Glomerular endothelial cell (primary cell): ENCODE measurements around the gene AHDC1. TPM values are rescaled to one million over a fixed set of nuclear protein-coding genes. Genes with fewer than 3 reads are reported as not detected.
"Not testable (repeated sequence)": the region's sequence is repeated elsewhere in the genome, so short reads cannot be mapped to it uniquely, and the experiment has no call there.

Experiments used
- DNase-seq: peaks from one replicate; pipeline ENCODE4 v3.0.0-alpha.2; 2011; ENCODE audit warnings: low read depth, low spot score; ENCODE audit errors: extremely low read depth
- total RNA-seq: library from RNA; depleted of rRNA; stranded (reverse); fragments of >200 nt; gene quantifications from 2 replicates; pipeline ENCODE4 v1.2.3, GENCODE V29; 2015

The AHDC1 gene
- total RNA-seq, 1 donor from 2014 or later, result 44.1 TPM

GRCh38 chr1:27538305-27538676 is 65.7 kb downstream of the AHDC1 start:
- not testable (repeated sequence) for DNase-seq

GRCh38 chr1:27536767-27537166 is 67.2 kb downstream of the AHDC1 start:
- no peak for DNase-seq

GRCh38 chr1:27536010-27536757 is 67.8 kb downstream of the AHDC1 start:
- DNase-seq, result no peak

- DNase-seq, result no peak
Measured at GRCh38 chr1:27535386-27535785, 68.6 kb downstream of the AHDC1 start.

- no peak for DNase-seq
Measured at GRCh38 chr1:27531959-27532685, 71.8 kb downstream of the AHDC1 start.

GRCh38 chr1:27530192-27530591 is 73.8 kb downstream of the AHDC1 start:
- DNase-seq, result no peak

- no peak for DNase-seq
Measured at GRCh38 chr1:27529704-27530018, 74.3 kb downstream of the AHDC1 start.

- no peak for DNase-seq
Measured at GRCh38 chr1:27528818-27529703, 74.9 kb downstream of the AHDC1 start.

GRCh38 chr1:27527890-27528817 is 75.8 kb downstream of the AHDC1 start:
- DNase-seq, result no peak

- DNase-seq, result no peak
Measured at GRCh38 chr1:27527223-27527889, 76.6 kb downstream of the AHDC1 start.

- DNase-seq, result no peak
Measured at GRCh38 chr1:27526569-27527222, 77.2 kb downstream of the AHDC1 start.

GRCh38 chr1:27525296-27526272 is 78.4 kb downstream of the AHDC1 start:
- no peak for DNase-seq

GRCh38 chr1:27523337-27524020 is 80.5 kb downstream of the AHDC1 start:
- no peak for DNase-seq

GRCh38 chr1:27522432-27523336 is 81.3 kb downstream of the AHDC1 start:
- DNase-seq, result no peak

GRCh38 chr1:27521861-27522431 is 82.0 kb downstream of the AHDC1 start:
- no peak for DNase-seq

- no peak for DNase-seq
Measured at GRCh38 chr1:27521336-27521831, 82.6 kb downstream of the AHDC1 start.
